IMR-90 (cell line): Measurements from ENCODE around the gene SYDE2. TPM values are rescaled to one million over a fixed set of nuclear protein-coding genes. Genes with fewer than 3 reads are reported as not detected.

Source experiments
- ATAC-seq: fragments of 200-7000 bp; cut with Tn5 transposase; 2 replicates; pipeline ENCODE4 v1.9.1; 2020; ENCODE audit warnings: low read depth, mild to moderate bottlenecking, moderate library complexity
- BruUV-seq: library from RNA; stranded (reverse); fragments of 400-500 nt; replicated peaks from 2 replicates; lab custom pipeline; 2021; lab: Mats Ljungman, UMichigan
- CTCF ChIA-PET: fragments of 300-600 bp; formaldehyde crosslinking; extraction: SDS; loops from one replicate; lab custom pipeline; 2021; ENCODE audit warnings: antibody characterized with exemption; lab: Yijun Ruan, JAX
- POLR2A ChIA-PET: fragments of 300-600 bp; sonication (Branson Sonifier 250); formaldehyde crosslinking; loops from one replicate; lab custom pipeline; 2022; ENCODE audit warnings: antibody characterized with exemption; ENCODE audit not compliant: unreplicated experiment; lab: Charles Lee
- DNase-seq: peaks from one replicate; pipeline ENCODE4 v3.0.0; 2013
- H2AFZ ChIP-seq: replicated peaks from 2 replicates; pipeline ENCODE3; 2013; ENCODE audit warnings: low read length, mild to moderate bottlenecking; ENCODE audit not compliant: poor library complexity
- H2AK5ac ChIP-seq: 2 replicates; pipeline ENCODE4 v1.6.1; 2013; ENCODE audit warnings: low read depth, low read length, inconsistent platforms
- H2AK9ac ChIP-seq: replicated peaks from 2 replicates; pipeline ENCODE3; 2013; ENCODE audit warnings: mild to moderate bottlenecking, low read depth, low read length, moderate library complexity; ENCODE audit not compliant: poor library complexity
- H2BK120ac ChIP-seq: 2 replicates; pipeline ENCODE4 v1.6.1; 2013; ENCODE audit warnings: low read depth, low read length, inconsistent platforms
- H2BK15ac ChIP-seq: 3 replicates; pipeline ENCODE4 v1.6.1; 2013; ENCODE audit warnings: low read depth, low read length, inconsistent platforms
- H2BK20ac ChIP-seq: 2 replicates; pipeline ENCODE4 v1.6.1; 2013; ENCODE audit warnings: low read depth, mild to moderate bottlenecking, inconsistent platforms, low read length, moderate library complexity
- H2BK5ac ChIP-seq: 2 replicates; pipeline ENCODE4 v1.6.1; 2013; ENCODE audit warnings: mild to moderate bottlenecking, low read depth, low read length, inconsistent platforms; ENCODE audit not compliant: poor library complexity, severe bottlenecking
- H3K14ac ChIP-seq: replicated peaks from 2 replicates; pipeline ENCODE4 v1.6.1; 2013; ENCODE audit warnings: low read depth, low read length, inconsistent platforms
- H3K18ac ChIP-seq: 2 replicates; pipeline ENCODE4 v1.6.1; 2013; ENCODE audit warnings: low read depth, low read length, control low read depth
- H3K23ac ChIP-seq: 2 replicates; pipeline ENCODE4 v1.6.1; 2013; ENCODE audit warnings: low read depth, low read length, inconsistent platforms
- H3K27ac ChIP-seq: 2 replicates; pipeline ENCODE4 v1.5.1; 2013; ENCODE audit warnings: mild to moderate bottlenecking, control low read depth, low read length; ENCODE audit not compliant: insufficient read depth
- H3K27me3 ChIP-seq: 2 replicates; pipeline ENCODE4 v1.6.1; 2013; ENCODE audit warnings: low read length; ENCODE audit not compliant: control insufficient read depth, insufficient read depth
- H3K36me3 ChIP-seq: 2 replicates; pipeline ENCODE4 v1.6.1; 2013; ENCODE audit warnings: low read length, mixed read lengths; ENCODE audit not compliant: control insufficient read depth, insufficient read depth
- H3K4ac ChIP-seq: 2 replicates; pipeline ENCODE4 v1.6.1; 2013; ENCODE audit warnings: low read depth, low read length, inconsistent platforms
- H3K4me1 ChIP-seq: 2 replicates; pipeline ENCODE4 v1.6.1; 2013; ENCODE audit warnings: low read length, mixed read lengths; ENCODE audit not compliant: control insufficient read depth, insufficient read depth
- H3K4me2 ChIP-seq: 2 replicates; pipeline ENCODE4 v1.6.1; 2013; ENCODE audit warnings: low read depth, mild to moderate bottlenecking, control low read depth, low read length, moderate library complexity
- H3K4me3 ChIP-seq: 2 replicates; pipeline ENCODE4 v1.5.1; 2013; ENCODE audit warnings: low read depth, mild to moderate bottlenecking, control low read depth, low read length, moderate library complexity; ENCODE audit not compliant: insufficient read depth
- H3K56ac ChIP-seq: 2 replicates; pipeline ENCODE4 v1.6.1; 2013; ENCODE audit warnings: low read length, inconsistent platforms; ENCODE audit not compliant: insufficient read depth; ENCODE audit errors: extremely low read depth
- H3K79me1 ChIP-seq, 2 experiments: 2 replicates each; pipeline ENCODE4 v1.6.1; 2013; ENCODE audit warnings: low read length in 2 of 2, inconsistent platforms in 1 of 2, low read depth in 1 of 2
- H3K9ac ChIP-seq: 2 replicates; pipeline ENCODE4 v1.6.1; 2013; ENCODE audit warnings: low read depth, low read length, control low read depth
- H3K9me1 ChIP-seq: 2 replicates; pipeline ENCODE4 v1.6.1; 2013; ENCODE audit warnings: low read length, inconsistent platforms; ENCODE audit not compliant: insufficient read depth
- H3K9me3 ChIP-seq: 2 replicates; pipeline ENCODE4 v1.6.1; 2013; ENCODE audit warnings: low read length; ENCODE audit not compliant: control insufficient read depth, insufficient read depth
- H4K20me1 ChIP-seq: 2 replicates; pipeline ENCODE4 v1.6.1; 2013; ENCODE audit warnings: low read length, inconsistent platforms; ENCODE audit not compliant: insufficient read depth
- H4K5ac ChIP-seq: 2 replicates; pipeline ENCODE4 v1.6.1; 2013; ENCODE audit warnings: mild to moderate bottlenecking, low read depth, low read length, control low read depth
- H4K8ac ChIP-seq, 2 experiments: 2 replicates each; pipeline ENCODE4 v1.6.1; 2013; ENCODE audit warnings: low read depth in 2 of 2, low read length in 2 of 2, control low read depth in 1 of 2, inconsistent platforms in 1 of 2
- H4K91ac ChIP-seq: 2 replicates; pipeline ENCODE4 v1.6.1; 2013; ENCODE audit warnings: low read depth, low read length, inconsistent platforms; ENCODE audit not compliant: insufficient read depth
- BHLHE40 ChIP-seq: fragments of 150-350 bp; IDR thresholded peaks from 2 replicates; pipeline ENCODE4 v1.6.1; 2016; ENCODE audit warnings: mild to moderate bottlenecking, low read depth, low read length
- CEBPB ChIP-seq: IDR thresholded peaks from 2 replicates; pipeline ENCODE4 v1.6.1; 2012; ENCODE audit warnings: low read depth, low read length, improper control_type of control experiment
- CHD1 ChIP-seq: IDR thresholded peaks from 2 replicates; pipeline ENCODE4 v1.6.1; 2012; ENCODE audit warnings: low read depth, low read length, improper control_type of control experiment
- ELK1 ChIP-seq: fragments of 150-350 bp; IDR thresholded peaks from 2 replicates; pipeline ENCODE4 v1.6.1; 2016; ENCODE audit warnings: low read depth, mild to moderate bottlenecking, low read length, moderate library complexity, borderline replicate concordance
- FOS ChIP-seq: fragments of 150-350 bp; IDR thresholded peaks from 2 replicates; pipeline ENCODE4 v1.6.1; 2016; ENCODE audit warnings: low read depth, low read length
- MAFK ChIP-seq: IDR thresholded peaks from 2 replicates; pipeline ENCODE4 v1.6.1; 2012; ENCODE audit warnings: low read depth, low read length, improper control_type of control experiment
- MXI1 ChIP-seq: IDR thresholded peaks from 2 replicates; pipeline ENCODE4 v1.6.1; 2012; ENCODE audit warnings: low read depth, mild to moderate bottlenecking, low read length, moderate library complexity, borderline replicate concordance
- NFE2L2 ChIP-seq: fragments of 150-350 bp; IDR thresholded peaks from 2 replicates; pipeline ENCODE4 v1.6.1; 2016; ENCODE audit warnings: low read depth, mild to moderate bottlenecking, low read length
- POLR2A ChIP-seq: IDR thresholded peaks from 2 replicates; pipeline ENCODE4 v1.6.1; 2012; ENCODE audit warnings: mild to moderate bottlenecking, low read depth, low read length
- RAD21 ChIP-seq: IDR thresholded peaks from 2 replicates; pipeline ENCODE4 v1.6.1; 2012; ENCODE audit warnings: low read length, improper control_type of control experiment
- RCOR1 ChIP-seq: IDR thresholded peaks from 2 replicates; pipeline ENCODE4 v1.6.1; 2012; ENCODE audit warnings: mild to moderate bottlenecking, low read length, improper control_type of control experiment; ENCODE audit not compliant: insufficient replicate concordance
- RFX5 ChIP-seq: IDR thresholded peaks from 2 replicates; pipeline ENCODE4 v1.8.0; 2012; ENCODE audit warnings: low read depth, mild to moderate bottlenecking, low read length, moderate library complexity
- SMC3 ChIP-seq: fragments of 150-350 bp; IDR thresholded peaks from 2 replicates; pipeline ENCODE4 v1.6.1; 2016; ENCODE audit warnings: low read depth, mild to moderate bottlenecking, antibody characterized with exemption, low read length, moderate library complexity
- USF2 ChIP-seq: fragments of 150-350 bp; IDR thresholded peaks from 2 replicates; pipeline ENCODE4 v1.6.1; 2017; ENCODE audit warnings: mild to moderate bottlenecking, antibody characterized with exemption, low read length, low read depth
- WGBS, 2 experiments: methylation state at CpG; one replicate each; pipeline versions ENCODE4 v1.1.5 to v1.1.7; 2013; ENCODE audit warnings: missing lambda C conversion rate in 2 of 2; ENCODE audit not compliant: insufficient read length in 1 of 2; ENCODE audit errors: extremely low coverage in 2 of 2; 5-methylcytosine and 5-hydroxymethylcytosine counted together
- dilution Hi-C: fragments of 300-500 bp; cut with HindIII; formaldehyde crosslinking; loops from one replicate; pipeline ENCODE4 v1.14.3; 2018; ENCODE audit warnings: low sequenced_read_pairs; ENCODE audit not compliant: unreplicated experiment
- in situ Hi-C: fragments of 300-500 bp; cut with MboI; formaldehyde crosslinking; loops from 3 replicates; pipeline ENCODE4 v1.14.3; 2019; ENCODE audit warnings: low sequenced_read_pairs, inconsistent platforms, mixed read lengths
- intact Hi-C: fragments of 100-400 bp; cut with micrococcal nuclease; formaldehyde crosslinking; loops from 2 replicates; pipeline ENCODE4 v1.10.0; 2022
- polyA plus RNA-seq, 3 experiments: library from polyadenylated mRNA; depleted of rRNA; stranded (reverse); fragments of >200 nt; gene quantifications; 2 replicates each; pipeline ENCODE4 v1.2.3, GENCODE V29; 2012; ENCODE audit warnings: low replicate concordance in 1 of 3
- total RNA-seq: library from RNA; depleted of rRNA; stranded (reverse); fragments of >200 nt; gene quantifications from 2 replicates; pipeline ENCODE4 v1.2.3, GENCODE V29; 2012
- TF ChIP-seq, protein P1 (sequence below): conservative IDR thresholded peaks from 2 replicates; pipeline ENCODE4 v1.5.1; 2012; ENCODE audit warnings: mild to moderate bottlenecking, low read depth, low read length, improper control_type of control experiment

SYDE2 gene
- total and polyA plus RNA-seq, 2 of the 4 experiments (the other 2 are of a cell fraction) = 1.8 to 10.0 TPM

- Histone ChIP-seq H3K56ac (no peak overlapping the region), H3K4me1 (peaks cover 11% of the 10 kb centered on the region), H2BK120ac (peak overlapping the region; percentile 20; the same call in 1 of the 2 replicates), H3K79me1 (no peaks in the 10 kb centered on the region), H2BK5ac (peak overlapping the region; percentile 91), H3K27ac (peak overlapping the region; percentile 64; the same call in 1 of the 2 replicates), H3K4ac (peak overlapping the region; percentile 54; the same call in 1 of the 2 replicates), H2AK5ac (peak overlapping the region; percentile 80), H4K91ac (peak overlapping the region; percentile 45; the same call in 1 of the 2 replicates), H3K27me3 (no peaks in the 10 kb centered on the region), H2BK15ac (peak overlapping the region; percentile 17; the same call in 1 of the 3 replicates), H3K36me3 (no peaks in the 10 kb centered on the region), H4K5ac (peak overlapping the region; percentile 26; the same call in 1 of the 2 replicates), H2BK20ac (peak overlapping the region; percentile 47), H3K9me1 (peaks cover 25% of the 10 kb centered on the region), H4K20me1 (peaks cover 5% of the 10 kb centered on the region), H3K18ac (peak overlapping the region; percentile 58; the same call in 1 of the 2 replicates), H3K4me3 (no peak overlapping the region), H3K23ac (peak overlapping the region; percentile 14; the same call in 1 of the 2 replicates), H3K14ac (peak overlapping the region; percentile 57), H3K9ac (no peak overlapping the region), H2AFZ (peak overlapping the region; percentile 62), H3K9me3 (no peaks in the 10 kb centered on the region), H4K8ac (peak overlapping the region in 1 of 2 experiments; percentile 59; a peak in 1 of 4 replicates), H3K4me2 (no peak overlapping the region), H2AK9ac (no peak overlapping the region)
- BruUV-seq = no TSS peak
- ChIA-PET CTCF (interaction anchor here (0.6 to 1.2 kb wide), 2 partner anchors 24 to 26 kb away, joined by 3 to 4 read pairs; no protein-coding TSS in a partner anchor), POLR2A (no interaction called here)
- intact Hi-C loops (no loop called here), in situ Hi-C loops (no loop called here), dilution Hi-C loops (no loop called here)
- ATAC-seq (no peak), DNase-seq (no peak)
- WGBS, 2 experiments = no CpG with 5 or more reads among the region's 2 CpGs
- TF ChIP-seq NFE2L2 (no peak), FOS (no peak), CHD1 (no peak), USF2 (no peak), RFX5 (no peak), POLR2A (no peak), MXI1 (no peak), ELK1 (no peak), CEBPB (no peak), RAD21 (no peak), RCOR1 (no peak), SMC3 (no peak), BHLHE40 (no peak), MAFK (no peak)
- TF ChIP-seq, protein P1, sequence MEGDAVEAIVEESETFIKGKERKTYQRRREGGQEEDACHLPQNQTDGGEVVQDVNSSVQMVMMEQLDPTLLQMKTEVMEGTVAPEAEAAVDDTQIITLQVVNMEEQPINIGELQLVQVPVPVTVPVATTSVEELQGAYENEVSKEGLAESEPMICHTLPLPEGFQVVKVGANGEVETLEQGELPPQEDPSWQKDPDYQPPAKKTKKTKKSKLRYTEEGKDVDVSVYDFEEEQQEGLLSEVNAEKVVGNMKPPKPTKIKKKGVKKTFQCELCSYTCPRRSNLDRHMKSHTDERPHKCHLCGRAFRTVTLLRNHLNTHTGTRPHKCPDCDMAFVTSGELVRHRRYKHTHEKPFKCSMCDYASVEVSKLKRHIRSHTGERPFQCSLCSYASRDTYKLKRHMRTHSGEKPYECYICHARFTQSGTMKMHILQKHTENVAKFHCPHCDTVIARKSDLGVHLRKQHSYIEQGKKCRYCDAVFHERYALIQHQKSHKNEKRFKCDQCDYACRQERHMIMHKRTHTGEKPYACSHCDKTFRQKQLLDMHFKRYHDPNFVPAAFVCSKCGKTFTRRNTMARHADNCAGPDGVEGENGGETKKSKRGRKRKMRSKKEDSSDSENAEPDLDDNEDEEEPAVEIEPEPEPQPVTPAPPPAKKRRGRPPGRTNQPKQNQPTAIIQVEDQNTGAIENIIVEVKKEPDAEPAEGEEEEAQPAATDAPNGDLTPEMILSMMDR = no peak
Observed at GRCh38 chr1:85133565-85134159, 67.2 kb downstream of the SYDE2 start.
